HG03064 (cell line): ENCODE measurements around the gene SLMAP.

Source experiments
- ATAC-seq: cut with Tn5 transposase; IDR thresholded peaks from one replicate; pipeline ENCODE4 v1.9.1; 2021; ENCODE audit warnings: low read depth; ENCODE audit not compliant: unreplicated experiment

The SLMAP gene

GRCh38 chr3:57927166-57927565 lies 171.1 kb downstream of the SLMAP start:
- no peak for ATAC-seq

DNA sequence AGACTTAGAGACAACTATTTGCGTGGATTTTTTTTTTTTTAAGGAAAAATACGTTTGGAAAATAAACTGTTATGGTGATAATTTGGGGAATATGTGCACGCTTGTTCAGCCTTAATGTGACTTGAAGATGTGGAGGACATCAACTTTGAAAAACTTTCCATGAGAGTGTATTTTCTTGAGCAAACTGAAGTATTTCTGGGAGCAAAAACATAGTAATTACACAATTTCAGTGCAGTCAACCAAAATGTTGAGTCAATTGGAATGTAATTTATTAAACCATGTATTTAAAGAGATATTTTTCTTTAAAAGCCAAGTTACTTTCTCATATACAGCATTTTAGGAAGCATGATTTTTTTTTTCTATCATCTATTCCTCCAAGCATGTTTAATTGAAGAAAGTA lies 171.8 kb downstream of the SLMAP start:
- ATAC-seq, result no peak

DNA sequence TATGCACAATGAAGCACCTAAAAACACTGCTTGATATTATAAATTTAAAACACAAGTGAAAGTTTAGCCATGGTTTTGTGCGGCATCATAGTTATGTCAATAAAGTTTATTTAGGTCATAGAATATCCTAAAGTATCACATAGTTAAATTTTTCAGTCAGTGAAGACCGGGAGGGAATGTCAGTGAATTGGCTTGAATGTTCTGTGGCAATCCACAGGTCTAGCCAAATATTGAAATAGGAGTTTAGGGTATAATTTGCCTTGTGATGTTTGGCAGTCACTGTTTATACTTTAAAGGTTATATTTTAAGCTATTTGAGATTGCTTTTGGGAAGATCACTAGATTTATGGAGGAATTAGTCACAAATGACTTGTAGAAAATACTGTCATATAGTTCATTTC lies 172.4 kb downstream of the SLMAP start:
- no peak for ATAC-seq

DNA sequence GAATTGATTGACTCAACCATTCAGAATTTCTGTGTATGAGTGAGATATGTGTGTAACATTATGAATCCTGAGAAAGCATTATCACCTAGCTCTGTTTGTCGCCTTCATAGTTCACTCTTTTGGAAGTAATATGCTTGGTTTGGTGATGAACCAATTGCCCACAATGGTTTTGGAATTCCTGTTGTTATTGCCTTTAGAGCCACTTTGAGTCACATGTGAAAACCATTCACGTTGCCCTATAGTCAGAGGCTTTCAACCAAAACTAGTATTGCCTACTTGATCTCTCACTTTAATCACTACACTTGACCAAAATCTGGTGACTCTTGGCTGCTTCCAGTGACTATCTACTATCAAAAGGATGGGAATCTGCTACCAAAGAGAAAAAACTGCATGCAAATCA lies 173.9 kb downstream of the SLMAP start:
- no peak for ATAC-seq

GRCh38 chr3:57933602-57934001 lies 177.5 kb downstream of the SLMAP start:
- no peak for ATAC-seq

DNA sequence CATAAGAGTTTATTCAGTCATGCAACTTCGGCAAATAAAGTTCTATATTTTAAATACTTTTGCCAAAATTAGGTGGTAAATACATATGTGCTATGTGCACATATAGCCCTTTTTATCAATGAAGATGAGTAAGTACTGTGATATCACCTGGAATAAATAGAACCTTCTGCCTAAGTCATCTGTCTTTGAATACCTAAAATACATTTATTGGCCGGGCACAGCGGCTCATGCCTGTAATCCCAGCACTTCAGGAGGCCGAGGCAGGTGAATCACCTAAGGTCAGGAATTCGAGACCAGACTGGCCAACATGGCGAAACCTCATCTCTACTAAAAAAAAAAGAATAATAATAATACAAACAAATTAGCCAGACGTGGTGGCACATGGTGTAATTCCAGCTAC lies 178.3 kb downstream of the SLMAP start:
- ATAC-seq, result no peak

- no peak for ATAC-seq
These were observed 179.4 kb downstream of the SLMAP start for GRCh38 chr3:57935539-57935938.

GRCh38 chr3:57937092-57937491 lies 181.0 kb downstream of the SLMAP start:
- ATAC-seq, result no peak

DNA sequence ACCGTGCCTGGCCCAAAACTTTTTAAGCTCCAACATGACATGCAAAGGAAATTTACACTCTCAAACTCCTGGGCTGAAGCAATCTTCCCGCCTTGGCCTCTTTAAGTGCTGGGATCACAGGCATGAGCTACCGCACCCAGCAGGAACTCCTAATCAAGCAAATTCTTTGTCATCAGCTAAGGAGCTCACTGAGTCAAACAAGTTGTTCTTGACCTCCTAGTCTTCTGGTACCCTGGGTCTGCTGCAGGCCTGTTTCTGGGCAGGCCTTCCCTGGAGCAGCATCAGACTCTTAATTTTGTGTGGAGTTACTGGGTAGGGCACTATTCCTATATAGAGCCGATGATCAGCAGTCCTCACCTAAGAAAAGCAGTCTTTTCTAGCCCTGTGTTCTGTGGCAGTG lies 183.7 kb downstream of the SLMAP start:
- ATAC-seq, result no peak

- ATAC-seq, result no peak
These were observed 186.3 kb downstream of the SLMAP start for GRCh38 chr3:57942388-57942787.

DNA sequence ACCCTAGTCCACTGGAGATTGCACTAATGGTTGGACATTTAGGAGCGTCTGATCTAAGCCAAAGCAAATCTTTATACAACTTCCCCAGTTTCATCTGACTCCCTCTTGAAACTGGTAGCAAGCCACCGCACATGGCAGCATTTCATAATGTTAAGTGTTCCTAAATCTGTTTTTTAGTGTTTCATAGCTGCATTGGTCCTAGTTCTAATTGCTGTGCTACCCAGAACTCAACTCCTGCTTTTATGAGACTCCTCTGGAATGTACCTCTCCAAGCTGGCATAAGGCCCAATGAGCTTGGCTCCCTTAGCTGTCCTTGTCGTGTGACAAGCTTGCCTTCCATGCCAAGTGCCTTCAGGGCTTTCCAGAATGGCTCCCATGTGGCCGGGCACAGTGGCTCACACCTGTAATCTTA lies 186.8 kb downstream of the SLMAP start:
- ATAC-seq, result no peak

GRCh38 chr3:57943525-57944495 lies 187.7 kb downstream of the SLMAP start:
- no peak for ATAC-seq

DNA sequence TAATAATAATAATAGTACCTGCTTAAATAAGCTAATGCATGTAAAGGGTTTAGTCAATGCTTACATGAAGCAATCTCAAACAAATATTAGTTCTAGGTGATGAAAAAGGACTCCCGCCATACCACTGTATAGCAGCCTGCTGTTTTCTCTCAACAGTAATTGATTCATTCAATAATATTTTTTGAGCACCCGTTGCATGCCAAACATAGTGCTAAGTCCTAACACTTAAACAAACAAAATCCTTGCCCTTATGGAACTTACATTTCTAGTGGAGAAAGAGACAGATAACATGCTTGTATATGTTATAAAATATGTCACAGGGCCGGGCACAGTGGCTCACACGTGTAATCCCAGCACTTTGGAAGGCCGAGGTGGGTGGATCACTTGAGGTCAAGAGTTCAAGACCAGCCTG lies 190.9 kb downstream of the SLMAP start:
- ATAC-seq, result no peak

DNA sequence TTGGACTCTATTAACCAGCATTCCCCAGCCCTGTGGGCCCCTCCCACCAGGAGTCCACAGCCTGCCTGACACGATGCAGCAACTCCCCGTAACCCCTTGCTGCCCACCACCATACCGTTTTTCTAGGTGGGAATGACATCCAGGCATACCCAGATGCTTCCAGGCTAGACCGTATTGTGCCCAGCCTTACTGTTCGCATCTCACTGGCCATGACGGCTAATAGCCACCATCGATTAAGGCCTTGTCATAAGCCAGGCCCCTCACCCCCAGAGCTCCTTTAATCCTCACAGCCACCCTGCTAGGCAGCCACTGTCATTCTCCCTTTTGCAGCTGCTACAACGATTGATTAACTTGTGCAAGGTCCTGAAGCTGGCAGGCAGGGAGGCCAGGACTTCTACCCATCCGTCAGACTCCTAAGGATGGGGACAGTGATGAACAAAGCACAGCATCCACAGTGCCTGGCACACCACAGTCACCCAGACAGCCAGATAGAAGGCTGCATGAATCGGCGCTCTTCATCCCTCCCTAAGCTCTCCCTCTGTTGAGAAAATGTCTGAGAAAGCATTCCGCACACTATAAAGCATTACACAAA lies 192.1 kb downstream of the SLMAP start:
- no peak for ATAC-seq

DNA sequence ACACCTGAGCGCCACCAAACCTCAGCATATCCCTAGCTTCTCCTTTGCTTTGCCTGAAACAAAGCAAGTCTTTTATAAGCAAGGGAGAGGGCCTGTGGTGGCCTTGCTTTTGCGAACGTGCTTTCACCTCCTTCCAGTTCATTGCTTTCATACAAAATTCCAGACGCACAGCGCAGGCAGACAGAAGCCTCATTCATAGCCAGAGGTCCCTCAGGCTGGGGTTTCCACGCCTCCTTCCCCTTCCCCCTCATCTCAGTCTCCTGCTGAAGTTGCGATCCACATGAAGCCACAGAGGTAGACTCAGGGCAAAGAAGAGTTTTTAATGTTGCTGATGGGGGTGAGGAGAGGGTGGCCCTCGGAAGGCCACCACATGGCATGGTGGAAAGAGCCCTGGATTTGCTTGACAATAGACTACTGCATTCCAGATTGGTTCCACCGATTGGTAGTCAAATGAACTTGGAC lies 192.7 kb downstream of the SLMAP start:
- no peak for ATAC-seq

DNA sequence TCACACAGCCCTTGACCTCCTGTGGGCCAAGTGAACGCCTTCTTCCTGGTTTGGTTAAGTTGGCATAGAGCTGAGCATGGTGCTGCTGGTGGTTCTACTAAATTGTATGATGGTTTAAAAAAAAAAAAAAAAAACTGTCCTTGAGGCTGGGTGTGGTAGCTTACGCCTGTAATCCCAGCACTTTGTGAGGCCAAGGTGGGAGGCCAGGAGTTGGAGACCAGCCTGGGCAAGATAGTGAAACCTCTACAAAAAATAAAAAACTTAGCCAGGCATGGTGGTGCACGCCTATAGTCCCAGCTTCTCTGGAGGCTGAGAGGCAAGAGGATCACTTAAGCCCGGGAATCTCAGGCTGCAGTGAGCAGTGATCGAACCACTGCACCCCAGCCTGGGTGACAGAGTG lies 193.2 kb downstream of the SLMAP start:
- no peak for ATAC-seq

DNA sequence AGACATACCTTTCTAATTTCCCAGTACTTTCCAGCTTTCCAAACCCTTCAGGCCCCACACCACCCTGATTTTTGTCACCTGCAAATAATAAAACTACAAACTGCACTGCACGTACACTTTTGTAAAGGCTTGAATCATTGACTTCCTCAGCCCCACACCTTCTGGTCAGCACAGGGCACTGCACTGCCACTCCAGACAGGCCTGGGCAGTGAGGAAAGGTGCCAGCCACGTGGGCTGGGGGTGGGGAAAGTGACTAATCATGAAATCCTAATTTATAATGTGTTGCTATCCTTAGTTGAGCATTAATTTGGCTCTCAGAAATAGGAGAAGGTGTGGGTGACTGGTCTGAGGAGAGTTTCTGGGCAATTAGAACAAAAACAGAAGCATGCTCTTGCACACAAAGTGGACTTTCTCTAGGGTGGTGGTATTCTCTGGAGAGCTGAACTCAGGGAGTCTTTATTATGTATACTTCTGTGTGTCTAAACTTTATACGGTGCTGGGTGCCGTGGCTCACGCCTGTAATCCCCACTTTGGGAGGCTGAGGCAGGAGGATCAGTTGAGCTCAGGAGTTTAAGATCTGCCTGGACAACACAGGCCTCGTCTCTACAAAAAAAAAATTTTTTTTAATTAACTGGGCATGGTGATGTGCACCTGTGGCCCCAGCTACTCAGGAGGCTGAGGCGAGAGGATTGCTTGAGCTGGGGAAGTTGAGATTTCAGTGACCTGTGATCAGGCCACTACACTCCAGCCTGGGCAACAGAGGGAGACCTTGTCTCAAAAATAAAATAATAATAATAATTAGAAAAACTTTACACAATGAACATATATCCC lies 193.9 kb downstream of the SLMAP start:
- ATAC-seq, result no peak

GRCh38 chr3:57951066-57951882 lies 195.2 kb downstream of the SLMAP start:
- ATAC-seq, result no peak

DNA sequence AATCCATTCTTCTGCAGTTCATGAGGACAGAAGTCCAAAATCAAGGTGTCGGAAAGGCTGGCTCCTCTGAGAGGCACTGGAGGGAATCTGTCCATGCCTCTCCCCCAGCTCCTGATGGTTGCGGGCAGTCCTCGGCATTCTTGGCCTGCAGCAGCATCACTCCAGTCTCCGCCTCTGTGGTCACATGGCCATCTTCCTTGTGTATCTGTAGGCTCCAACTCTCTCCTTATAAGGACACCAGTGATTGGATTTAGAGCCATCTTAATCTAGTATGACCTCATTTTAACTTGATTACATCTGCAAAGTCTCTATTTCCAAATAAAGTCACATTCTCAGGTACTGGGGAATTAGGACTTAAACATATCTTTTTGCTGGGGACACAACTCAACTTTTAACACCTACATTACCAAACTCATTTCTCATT lies 196.1 kb downstream of the SLMAP start:
- ATAC-seq, result no peak

DNA sequence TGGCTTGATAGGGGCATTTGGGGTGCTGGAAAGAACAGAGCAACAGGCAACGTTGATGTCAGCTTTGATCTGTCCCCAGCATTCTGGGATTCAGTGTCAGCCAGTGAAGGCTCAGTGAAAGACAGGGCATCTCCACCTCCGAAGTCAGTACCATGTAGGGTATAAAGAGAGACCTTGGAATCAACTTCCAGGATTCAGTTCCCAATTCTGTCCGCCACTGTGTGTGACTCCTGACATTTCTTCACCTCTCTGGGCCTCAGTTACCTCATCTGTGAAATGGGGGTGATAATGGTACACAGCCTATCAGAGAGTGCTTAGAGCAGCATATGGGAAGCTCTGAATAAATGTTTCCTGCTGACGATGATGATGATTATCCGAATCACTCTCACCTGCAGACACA lies 196.5 kb downstream of the SLMAP start:
- ATAC-seq, result no peak
